Left ventricle myocardium inferior (tissue), 1 donor: ENCODE results near the gene CAV1. TPM values are rescaled to one million over a fixed set of nuclear protein-coding genes. Genes with fewer than 3 reads are reported as not detected.

ENCODE experiments used
- DNase-seq: peaks from one replicate; pipeline ENCODE4 v3.0.0-alpha.2; 2020
- H3K27ac ChIP-seq: fragments of 200-600 bp; replicated peaks from 2 replicates; pipeline ENCODE4 v1.8.0; 2021
- H3K27me3 ChIP-seq: fragments of 200-600 bp; 2 replicates; pipeline ENCODE4 v1.8.0; 2021; ENCODE audit warnings: low read depth
- H3K36me3 ChIP-seq: fragments of 200-600 bp; 2 replicates; pipeline ENCODE4 v1.8.0; 2021
- H3K4me1 ChIP-seq: fragments of 200-600 bp; 2 replicates; pipeline ENCODE4 v1.8.0; 2021
- H3K4me3 ChIP-seq: fragments of 200-600 bp; 2 replicates; pipeline ENCODE4 v1.8.0; 2021; ENCODE audit warnings: mild to moderate bottlenecking, moderate library complexity
- H3K9me3 ChIP-seq: fragments of 200-600 bp; replicated peaks from 2 replicates; pipeline ENCODE4 v1.8.0; 2021
- CTCF ChIP-seq: fragments of 200-600 bp; IDR thresholded peaks from 2 replicates; pipeline ENCODE4 v1.8.0; 2021; ENCODE audit warnings: antibody characterized with exemption, mild to moderate bottlenecking, borderline replicate concordance
- intact Hi-C: fragments of 100-400 bp; cut with micrococcal nuclease; formaldehyde crosslinking; loops from one replicate; pipeline ENCODE4 v1.11.0; 2022
- total RNA-seq: library from RNA; stranded (reverse); fragmentation: NEBNext Ultra II Directional; extraction: Animal tissue kit (Norgen Biotek cat#: 25700); gene quantifications from one replicate; pipeline ENCODE4 v1.2.1, GENCODE V29; 2021
- donor health status: DM: no; HTN: yes; CAD: no; lungs with severe emphysema.

CAV1 gene
- total RNA-seq, 1 donor from 2014 or later: 266 TPM

DNA sequence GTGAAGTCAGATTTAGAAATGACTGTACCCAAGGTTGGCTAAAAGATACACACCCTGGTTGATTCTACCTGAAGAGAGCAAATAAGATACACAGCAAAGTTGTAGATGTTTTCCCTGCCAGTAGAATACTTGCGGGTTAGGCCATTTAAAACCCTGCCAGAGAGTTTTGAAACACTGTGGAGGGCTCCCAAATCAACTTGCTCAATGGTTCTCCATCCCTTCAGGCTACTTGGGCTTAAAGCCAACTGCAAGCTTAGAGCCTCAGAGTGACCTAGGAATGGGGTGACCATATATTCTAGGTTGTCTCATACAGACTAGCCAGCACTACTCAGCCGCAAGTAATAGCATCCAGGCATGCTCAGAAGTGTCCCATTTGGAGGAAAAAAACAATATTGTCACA lies 10.0 kb downstream of the CAV1 start:
- peaks cover 97% of the 10 kb centered on the region for H3K4me1 ChIP-seq
- no peak for DNase-seq
- no peaks in the 10 kb centered on the region for H3K9me3 ChIP-seq
- H3K4me3 ChIP-seq: peak overlapping the region; percentile 26
- H3K36me3 ChIP-seq: peaks cover 80% of the 10 kb centered on the region
- no peak for TF ChIP-seq CTCF
- no peaks in the 10 kb centered on the region for H3K27me3 ChIP-seq
- intact Hi-C loops: loop anchor here (5.0 kb wide), 1 partner anchor 53 kb away; no protein-coding TSS in a partner anchor
- H3K27ac ChIP-seq: peak overlapping the region; percentile 64

- Histone ChIP-seq H3K4me3 (peak overlapping the region; percentile 26), H3K27me3 (no peaks in the 10 kb centered on the region), H3K4me1 (peaks cover 97% of the 10 kb centered on the region), H3K36me3 (peaks cover 74% of the 10 kb centered on the region), H3K9me3 (no peaks in the 10 kb centered on the region), H3K27ac (peak overlapping the region; percentile 64)
- DNase-seq: no peak
- intact Hi-C loops: no loop called here
- TF ChIP-seq CTCF: no peak
Observed at GRCh38 chr7:116535416-116535815, 10.6 kb downstream of the CAV1 start.

DNA sequence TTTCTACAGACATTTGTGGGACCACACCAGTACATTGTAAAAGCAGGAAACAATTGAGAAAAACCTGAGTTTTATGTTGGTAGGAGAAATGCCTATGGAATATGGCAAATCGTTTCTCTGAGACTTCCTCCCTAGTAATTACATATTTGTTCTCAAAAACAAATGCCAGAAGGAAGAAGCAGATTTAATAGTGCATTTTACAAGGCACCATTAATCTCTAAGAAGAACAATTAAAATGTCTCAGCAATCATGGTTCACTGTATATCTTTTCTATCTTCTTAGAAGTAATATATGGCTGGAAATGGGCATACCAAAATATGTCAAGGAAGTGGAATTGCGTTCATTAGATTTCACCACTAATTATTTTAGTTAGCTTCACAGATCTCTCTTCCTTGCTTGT lies 13.3 kb downstream of the CAV1 start:
- no peaks in the 10 kb centered on the region for H3K27me3 ChIP-seq
- peaks cover 97% of the 10 kb centered on the region for H3K4me1 ChIP-seq
- H3K9me3 ChIP-seq: no peaks in the 10 kb centered on the region
- H3K36me3 ChIP-seq: peaks cover 51% of the 10 kb centered on the region
- no peak for DNase-seq
- intact Hi-C loops: no loop called here
- peak overlapping the region; percentile 84 for H3K27ac ChIP-seq
- no peak for TF ChIP-seq CTCF
- no peak overlapping the region for H3K4me3 ChIP-seq

GRCh38 chr7:116539879-116540278 lies 15.0 kb downstream of the CAV1 start:
- H3K27me3 ChIP-seq: no peaks in the 10 kb centered on the region
- no peaks in the 10 kb centered on the region for H3K9me3 ChIP-seq
- TF ChIP-seq CTCF: no peak
- H3K36me3 ChIP-seq: peaks cover 46% of the 10 kb centered on the region
- H3K27ac ChIP-seq: peak overlapping the region; percentile 84
- peaks cover 98% of the 10 kb centered on the region for H3K4me1 ChIP-seq
- intact Hi-C loops: no loop called here
- H3K4me3 ChIP-seq: no peak overlapping the region
- DNase-seq: no peak

GRCh38 chr7:116540743-116541142 lies 15.9 kb downstream of the CAV1 start:
- Histone ChIP-seq H3K27me3 (no peaks in the 10 kb centered on the region), H3K9me3 (no peaks in the 10 kb centered on the region), H3K36me3 (peaks cover 38% of the 10 kb centered on the region), H3K4me1 (peaks cover 98% of the 10 kb centered on the region), H3K27ac (peak overlapping the region; percentile 84), H3K4me3 (no peak overlapping the region)
- no peak for TF ChIP-seq CTCF
- intact Hi-C loops: no loop called here
- no peak for DNase-seq
